Astrocyte of the hippocampus (primary cell): ENCODE data around the gene MYO9A.
"Not testable (repeated sequence)": the region's sequence is repeated elsewhere in the genome, so short reads cannot be mapped to it uniquely, and the experiment has no call there.

ENCODE experiments used
- DNase-seq: peaks from one replicate; pipeline ENCODE4 v3.0.0; 2011; ENCODE audit warnings: low read depth, low spot score

The MYO9A gene

GRCh38 chr15:72086920-72087648 is 30.9 kb downstream of the MYO9A start:
- no peak for DNase-seq

- no peak for DNase-seq
Measured at GRCh38 chr15:72086010-72086697, 31.8 kb downstream of the MYO9A start.

- DNase-seq = peak; percentile 30
Measured at GRCh38 chr15:72082176-72082575, 35.8 kb downstream of the MYO9A start.

GRCh38 chr15:72078887-72079286 is 39.1 kb downstream of the MYO9A start:
- DNase-seq = no peak

- DNase-seq = peak; percentile 62
Measured at GRCh38 chr15:72077950-72078349, 40.0 kb downstream of the MYO9A start.

- DNase-seq = no peak
Measured at GRCh38 chr15:72074335-72075060, 43.5 kb downstream of the MYO9A start.

GRCh38 chr15:72071448-72071825 is 46.5 kb downstream of the MYO9A start:
- DNase-seq = not testable (repeated sequence)

GRCh38 chr15:72070817-72071447 is 47.0 kb downstream of the MYO9A start:
- no peak for DNase-seq

GRCh38 chr15:72068856-72069255 is 49.1 kb downstream of the MYO9A start:
- no peak for DNase-seq

GRCh38 chr15:72065801-72066200 is 52.1 kb downstream of the MYO9A start:
- no peak for DNase-seq

- DNase-seq = no peak
Measured at GRCh38 chr15:72063186-72063585, 54.8 kb downstream of the MYO9A start.

GRCh38 chr15:72062319-72062718 is 55.6 kb downstream of the MYO9A start:
- no peak for DNase-seq

GRCh38 chr15:72060687-72061250 is 57.2 kb downstream of the MYO9A start:
- DNase-seq = no peak

- DNase-seq = peak; percentile 24
Measured at GRCh38 chr15:72058585-72058984, 59.4 kb downstream of the MYO9A start.

- peak; percentile 37 for DNase-seq
Measured at GRCh38 chr15:72057548-72058091, 60.3 kb downstream of the MYO9A start.

- DNase-seq = not testable (repeated sequence)
Measured at GRCh38 chr15:72056217-72056616, 61.7 kb downstream of the MYO9A start.

GRCh38 chr15:72053297-72053696 is 64.7 kb downstream of the MYO9A start:
- DNase-seq = not testable (repeated sequence)

GRCh38 chr15:72050700-72051099 is 67.2 kb downstream of the MYO9A start:
- DNase-seq = peak; percentile 15

GRCh38 chr15:72047020-72047419 is 70.9 kb downstream of the MYO9A start:
- peak; percentile 56 for DNase-seq

GRCh38 chr15:72044956-72045355 is 73.0 kb downstream of the MYO9A start:
- DNase-seq = no peak

GRCh38 chr15:72042865-72043264 is 75.1 kb downstream of the MYO9A start:
- no peak for DNase-seq
